Adrenal gland (tissue), 5 donors: ENCODE results near the gene C2orf78.

Experiments used
- CTCF ChIP-seq, 6 experiments: fragments of 450-650 bp in 4 of 6; fragments of 200-600 bp in 2 of 6; sonication (generic) in 1 of 6; IDR thresholded peaks; 1 replicate in 5 of 6; 2 replicates in 1 of 6; pipeline versions ENCODE4 v1.5.1 to v1.8.0; 2016 to 2021; ENCODE audit warnings: antibody characterized with exemption in 6 of 6, mild to moderate bottlenecking in 2 of 6, moderate library complexity in 1 of 6
- POLR2A ChIP-seq, 2 donors: fragments of 450-650 bp; IDR thresholded peaks; one replicate each; pipeline ENCODE4 v1.6.1; 2017; ENCODE audit warnings: antibody characterized with exemption in 2 of 2, mild to moderate bottlenecking in 2 of 2, moderate library complexity in 1 of 2
- donor health status: DM: no; HTN: no; CAD: no.

- TF ChIP-seq CTCF (IDR thresholded peaks at IDR 0.05): no peak
- no peak for TF ChIP-seq POLR2A (IDR thresholded peaks at IDR 0.05)
These were observed 58.1 kb downstream of the C2orf78 start for GRCh38 chr2:73841912-73842738.
